ENCODE measurements around the gene XYLT1.

XYLT1 gene

DNA sequence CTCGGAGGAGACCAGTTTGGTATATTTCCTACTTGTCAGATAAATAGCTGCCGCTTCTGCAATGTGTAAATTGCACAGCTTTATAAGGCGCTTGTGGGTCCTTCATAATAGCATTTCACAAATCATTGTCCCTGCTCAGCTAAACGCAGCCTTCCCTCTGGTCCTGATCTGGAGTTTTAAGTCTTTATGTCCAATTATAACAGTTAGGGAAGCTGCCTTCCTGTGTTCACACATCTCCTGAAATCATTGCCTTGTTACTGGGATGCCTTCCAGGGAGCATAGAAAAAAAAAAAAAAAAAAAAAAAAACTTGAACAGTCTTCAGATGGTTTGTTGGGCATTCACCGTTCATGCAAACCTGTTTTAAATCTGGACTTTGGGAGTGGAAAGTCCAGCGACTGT is 342.0 kb downstream of the XYLT1 start:
- H3K4me3 ChIP-seq (ENCODE audit: severe bottlenecking), result no peak overlapping the region
- no peaks in the 10 kb centered on the region; the same call in 1 of the 2 replicates for H3K36me3 ChIP-seq (ENCODE audit: low read depth)

DNA sequence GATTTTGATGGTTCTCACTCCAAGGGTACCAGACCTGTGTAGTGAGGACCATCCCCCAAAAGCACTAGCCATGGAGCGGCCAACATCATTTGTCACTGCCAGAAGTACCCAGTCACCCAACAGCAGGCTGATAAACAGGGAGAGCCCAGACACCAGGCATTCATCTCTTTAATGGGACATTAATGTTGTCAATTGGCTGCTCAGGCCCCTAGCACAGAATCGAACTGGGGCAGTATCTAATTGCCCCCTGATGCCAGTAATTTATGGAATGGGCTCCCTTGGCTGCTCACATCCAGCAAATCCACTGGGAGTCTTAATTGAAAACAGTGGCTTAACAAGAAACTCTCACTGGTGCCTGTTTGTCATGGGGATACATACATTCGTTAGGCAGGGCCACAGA is 344.6 kb downstream of the XYLT1 start:
- DNase-seq (ENCODE audit: low spot score), result no peak
- Histone ChIP-seq H3K27me3 (ENCODE audit: insufficient read depth, poor library complexity, severe bottlenecking) (no peaks in the 10 kb centered on the region), H3K4me3 (ENCODE audit: severe bottlenecking) (no peak overlapping the region), H3K4me1 (ENCODE audit: insufficient read depth, poor library complexity, severe bottlenecking) (no peaks in the 10 kb centered on the region), H3K36me3 (ENCODE audit: low read depth) (no peaks in the 10 kb centered on the region; the same call in 1 of the 2 replicates), H3K27ac (ENCODE audit: poor library complexity, severe bottlenecking) (no peak overlapping the region), H3K9me3 (ENCODE audit: severe bottlenecking) (no peaks in the 10 kb centered on the region)
- no peak for ATAC-seq (ENCODE audit: low read depth)
- TF ChIP-seq, protein P1, sequence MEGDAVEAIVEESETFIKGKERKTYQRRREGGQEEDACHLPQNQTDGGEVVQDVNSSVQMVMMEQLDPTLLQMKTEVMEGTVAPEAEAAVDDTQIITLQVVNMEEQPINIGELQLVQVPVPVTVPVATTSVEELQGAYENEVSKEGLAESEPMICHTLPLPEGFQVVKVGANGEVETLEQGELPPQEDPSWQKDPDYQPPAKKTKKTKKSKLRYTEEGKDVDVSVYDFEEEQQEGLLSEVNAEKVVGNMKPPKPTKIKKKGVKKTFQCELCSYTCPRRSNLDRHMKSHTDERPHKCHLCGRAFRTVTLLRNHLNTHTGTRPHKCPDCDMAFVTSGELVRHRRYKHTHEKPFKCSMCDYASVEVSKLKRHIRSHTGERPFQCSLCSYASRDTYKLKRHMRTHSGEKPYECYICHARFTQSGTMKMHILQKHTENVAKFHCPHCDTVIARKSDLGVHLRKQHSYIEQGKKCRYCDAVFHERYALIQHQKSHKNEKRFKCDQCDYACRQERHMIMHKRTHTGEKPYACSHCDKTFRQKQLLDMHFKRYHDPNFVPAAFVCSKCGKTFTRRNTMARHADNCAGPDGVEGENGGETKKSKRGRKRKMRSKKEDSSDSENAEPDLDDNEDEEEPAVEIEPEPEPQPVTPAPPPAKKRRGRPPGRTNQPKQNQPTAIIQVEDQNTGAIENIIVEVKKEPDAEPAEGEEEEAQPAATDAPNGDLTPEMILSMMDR (IDR thresholded peaks at IDR 0.05; ENCODE audit: poor library complexity, severe bottlenecking), result no peak

More for the DNA sequence above, 342.0 kb downstream of the XYLT1 start:
- Histone ChIP-seq H3K27me3 (ENCODE audit: insufficient read depth, poor library complexity, severe bottlenecking) (no peaks in the 10 kb centered on the region), H3K4me1 (ENCODE audit: insufficient read depth, poor library complexity, severe bottlenecking) (no peaks in the 10 kb centered on the region), H3K9me3 (ENCODE audit: severe bottlenecking) (no peaks in the 10 kb centered on the region), H3K27ac (ENCODE audit: poor library complexity, severe bottlenecking) (no peak overlapping the region)
- no peak for DNase-seq (ENCODE audit: low spot score)
- TF ChIP-seq, protein P1 (IDR thresholded peaks at IDR 0.05; ENCODE audit: poor library complexity, severe bottlenecking), result no peak
- no peak for ATAC-seq (ENCODE audit: low read depth)

- DNase-seq (ENCODE audit: low spot score), result no peak
- no peaks in the 10 kb centered on the region for H3K9me3 ChIP-seq (ENCODE audit: severe bottlenecking)
- TF ChIP-seq, protein P1 (IDR thresholded peaks at IDR 0.05; ENCODE audit: poor library complexity, severe bottlenecking), result no peak
- H3K27me3 ChIP-seq (ENCODE audit: insufficient read depth, poor library complexity, severe bottlenecking), result no peaks in the 10 kb centered on the region
- H3K27ac ChIP-seq (ENCODE audit: poor library complexity, severe bottlenecking), result no peak overlapping the region
- no peaks in the 10 kb centered on the region for H3K4me1 ChIP-seq (ENCODE audit: insufficient read depth, poor library complexity, severe bottlenecking)
- no peak for ATAC-seq (ENCODE audit: low read depth)
- H3K4me3 ChIP-seq (ENCODE audit: severe bottlenecking), result no peak overlapping the region
- no peaks in the 10 kb centered on the region; the same call in 1 of the 2 replicates for H3K36me3 ChIP-seq (ENCODE audit: low read depth)
Observed at GRCh38 chr16:17125671-17126070, 345.1 kb downstream of the XYLT1 start.

GRCh38 chr16:17117906-17118577 is 352.7 kb downstream of the XYLT1 start:
- Histone ChIP-seq H3K36me3 (ENCODE audit: low read depth) (no peaks in the 10 kb centered on the region), H3K4me1 (ENCODE audit: insufficient read depth, poor library complexity, severe bottlenecking) (no peaks in the 10 kb centered on the region), H3K27ac (ENCODE audit: poor library complexity, severe bottlenecking) (no peak overlapping the region), H3K27me3 (ENCODE audit: insufficient read depth, poor library complexity, severe bottlenecking) (no peaks in the 10 kb centered on the region), H3K9me3 (ENCODE audit: severe bottlenecking) (no peaks in the 10 kb centered on the region), H3K4me3 (ENCODE audit: severe bottlenecking) (no peak overlapping the region)
- TF ChIP-seq, protein P1 (IDR thresholded peaks at IDR 0.05; ENCODE audit: poor library complexity, severe bottlenecking), result no peak
- DNase-seq (ENCODE audit: low spot score) (no peak), ATAC-seq (ENCODE audit: low read depth) (no peak)

DNA sequence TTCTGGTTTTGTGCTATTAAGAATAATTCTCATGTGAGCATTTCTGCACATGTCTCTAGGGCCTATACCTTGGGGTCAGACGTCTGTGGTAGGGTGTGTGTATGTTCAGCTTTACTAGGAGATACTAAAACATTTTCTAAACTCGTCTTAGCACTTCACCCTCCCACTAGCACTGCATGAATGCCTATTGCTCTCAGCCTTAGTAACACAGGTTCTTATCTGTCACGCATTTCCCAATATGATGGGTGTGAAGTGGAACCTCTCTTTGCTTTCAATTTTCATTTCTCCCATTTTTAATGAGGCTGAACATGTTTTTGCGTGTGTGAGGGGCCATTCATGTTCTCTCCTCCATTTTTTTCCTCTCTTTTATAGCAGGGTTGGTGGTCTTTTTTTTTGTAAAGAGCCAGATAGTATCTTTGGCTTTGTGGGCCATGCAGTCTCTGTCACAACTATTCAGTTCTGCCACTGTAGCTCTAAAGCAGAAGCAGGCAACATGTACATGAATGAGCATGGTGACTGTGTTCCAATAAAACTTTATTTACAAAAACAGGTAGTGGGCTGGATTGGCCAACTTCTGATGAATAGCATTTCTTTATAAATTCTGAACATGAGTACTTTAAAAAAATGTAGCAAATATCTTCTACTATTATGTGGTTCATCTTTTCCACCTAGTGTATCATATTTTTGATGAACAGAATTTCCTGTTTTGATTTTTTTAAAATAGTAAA is 354.0 kb downstream of the XYLT1 start:
- Histone ChIP-seq H3K36me3 (ENCODE audit: low read depth) (no peaks in the 10 kb centered on the region), H3K4me1 (ENCODE audit: insufficient read depth, poor library complexity, severe bottlenecking) (no peaks in the 10 kb centered on the region), H3K27me3 (ENCODE audit: insufficient read depth, poor library complexity, severe bottlenecking) (no peaks in the 10 kb centered on the region), H3K27ac (ENCODE audit: poor library complexity, severe bottlenecking) (no peak overlapping the region), H3K4me3 (ENCODE audit: severe bottlenecking) (no peak overlapping the region), H3K9me3 (ENCODE audit: severe bottlenecking) (no peaks in the 10 kb centered on the region)
- no peak for DNase-seq (ENCODE audit: low spot score)
- TF ChIP-seq, protein P1 (IDR thresholded peaks at IDR 0.05; ENCODE audit: poor library complexity, severe bottlenecking), result no peak
- no peak for ATAC-seq (ENCODE audit: low read depth)
